K562 (cell line): ENCODE data around the gene WT1. TPM values are rescaled to one million over a fixed set of nuclear protein-coding genes. Genes with fewer than 3 reads are reported as not detected.

Source experiments
- ARHGAP35 ChIP-seq: fragments of 450-650 bp; IDR thresholded peaks from 2 replicates; pipeline ENCODE4 v1.6.1; 2018; ENCODE audit not compliant: partially characterized antibody
- ATF7 ChIP-seq: fragments of 450-650 bp; IDR thresholded peaks from 2 replicates; pipeline ENCODE4 v1.7.1; 2014; ENCODE audit warnings: mild to moderate bottlenecking, moderate library complexity
- BHLHE40 ChIP-seq: IDR thresholded peaks from 2 replicates; pipeline ENCODE4 v1.6.1; 2011; ENCODE audit warnings: low read length, improper control_type of control experiment
- DACH1 ChIP-seq: fragments of 450-650 bp; IDR thresholded peaks from 2 replicates; pipeline ENCODE4 v1.6.1; 2018; ENCODE audit not compliant: partially characterized antibody
- KDM4B ChIP-seq, 2 experiments: fragments of 450-650 bp in 1 of 2; sonication (generic) in 1 of 2; IDR thresholded peaks; 2 replicates each; pipeline ENCODE4 v1.6.1; 2016 to 2017; ENCODE audit warnings: borderline replicate concordance in 2 of 2, antibody characterized with exemption in 1 of 2, low read depth in 1 of 2, mild to moderate bottlenecking in 1 of 2
- RBM22 ChIP-seq: fragments of 200-400 bp; formaldehyde crosslinking; IDR thresholded peaks from 2 replicates; pipeline ENCODE4 v1.6.1; 2018; ENCODE audit warnings: low read length, low read depth; ENCODE audit not compliant: poor library complexity, severe bottlenecking
- SIN3A ChIP-seq, 2 experiments: fragments of 150-350 bp in 1 of 2; IDR thresholded peaks; 2 replicates each; pipeline ENCODE4 v1.6.1; 2011 to 2016; ENCODE audit warnings: borderline replicate concordance in 2 of 2, low read depth in 2 of 2, low read length in 2 of 2, mild to moderate bottlenecking in 2 of 2, moderate library complexity in 2 of 2; ENCODE audit not compliant: control insufficient read depth in 1 of 2
- SP1 ChIP-seq: sonication (generic); formaldehyde crosslinking; IDR thresholded peaks from 2 replicates; pipeline ENCODE4 v1.8.1; 2022; ENCODE audit warnings: mild to moderate bottlenecking, missing genetic modification reagents
- TEAD2 ChIP-seq: fragments of 450-650 bp; IDR thresholded peaks from 2 replicates; pipeline ENCODE4 v1.6.1; 2016; ENCODE audit warnings: missing genetic modification characterization, control low read depth, missing compliant biosample characterization
- ZBTB17 ChIP-seq: fragments of 450-650 bp; formaldehyde crosslinking; IDR thresholded peaks from 2 replicates; pipeline ENCODE4 v1.4.0; 2020; ENCODE audit warnings: mild to moderate bottlenecking
- ZNF12 ChIP-seq: sonication (generic); formaldehyde crosslinking; IDR thresholded peaks from 2 replicates; pipeline ENCODE4 v1.4.0; 2020; ENCODE audit warnings: mild to moderate bottlenecking, missing genetic modification reagents
- polyA plus RNA-seq, 8 experiments: library from polyadenylated mRNA; depleted of rRNA in 4 of 8; stranded (reverse) in 5 of 8; unstranded in 3 of 8; fragments of >200 nt; fragmentation: Nextera tagmentation in 2 of 8; fragmentation: Illumina TruSeq in 1 of 8; extraction: Ambion mirVana in 2 of 8; extraction: Trizol in 1 of 8; gene quantifications; 2 replicates each; pipeline versions ENCODE4 v1.2.1 to v1.2.3, GENCODE V29; 2011 to 2014; ENCODE audit warnings: inconsistent platforms in 1 of 8, missing spikeins in 1 of 8
- total RNA-seq, 7 experiments: library from RNA; depleted of rRNA in 6 of 7; stranded (reverse); fragments of >200 nt in 6 of 7; fragmentation: Illumina TruSeq in 2 of 7; extraction: Trizol in 2 of 7; gene quantifications; 2 replicates each; pipeline versions ENCODE4 v1.2.1 to v1.2.3, GENCODE V29; 2011 to 2021; ENCODE audit warnings: low replicate concordance in 1 of 7
- TF ChIP-seq, protein P1 (sequence below): conservative IDR thresholded peaks from 2 replicates; pipeline ENCODE4 v1.6.1; 2011; ENCODE audit warnings: low read depth, mild to moderate bottlenecking, low read length; ENCODE audit not compliant: control insufficient read depth
- TF ChIP-seq, protein P2 (sequence below): IDR thresholded peaks from 2 replicates; pipeline ENCODE4 v1.6.1; 2011; ENCODE audit not compliant: insufficient read length; ENCODE audit errors: extremely low read depth
- TF ChIP-seq, protein P3 (sequence below): IDR thresholded peaks from 2 replicates; pipeline ENCODE4 v1.6.1; 2012; ENCODE audit warnings: low read depth, low read length, improper control_type of control experiment, borderline replicate concordance
- TF ChIP-seq, protein P4 (sequence below), 3 experiments: fragments of 200-800 bp in 1 of 3; fragments of 250-450 bp in 1 of 3; fragments of 450-650 bp in 1 of 3; sonication (Bioruptor Pico) in 1 of 3; sonication (Bioruptor generic) in 1 of 3; formaldehyde crosslinking in 1 of 3; IDR thresholded peaks; 2 replicates each; pipeline versions ENCODE4 v1.6.1 to v1.8.0; 2016 to 2022; ENCODE audit warnings: mild to moderate bottlenecking in 2 of 3, missing genetic modification characterization in 2 of 3, missing compliant biosample characterization in 1 of 3, moderate library complexity in 1 of 3
- TF ChIP-seq, protein P5 (sequence below): fragments of 200-400 bp; formaldehyde crosslinking; IDR thresholded peaks from 2 replicates; pipeline ENCODE4 v1.6.1; 2017; ENCODE audit warnings: mild to moderate bottlenecking, low read depth, low read length, moderate library complexity

The WT1 gene
- total and polyA plus RNA-seq, 9 of the 15 experiments (the other 6 are each of a cell fraction or from before 2014, with no cell fraction given) = 7.1 to 33.8 (median 19.4) TPM

DNA sequence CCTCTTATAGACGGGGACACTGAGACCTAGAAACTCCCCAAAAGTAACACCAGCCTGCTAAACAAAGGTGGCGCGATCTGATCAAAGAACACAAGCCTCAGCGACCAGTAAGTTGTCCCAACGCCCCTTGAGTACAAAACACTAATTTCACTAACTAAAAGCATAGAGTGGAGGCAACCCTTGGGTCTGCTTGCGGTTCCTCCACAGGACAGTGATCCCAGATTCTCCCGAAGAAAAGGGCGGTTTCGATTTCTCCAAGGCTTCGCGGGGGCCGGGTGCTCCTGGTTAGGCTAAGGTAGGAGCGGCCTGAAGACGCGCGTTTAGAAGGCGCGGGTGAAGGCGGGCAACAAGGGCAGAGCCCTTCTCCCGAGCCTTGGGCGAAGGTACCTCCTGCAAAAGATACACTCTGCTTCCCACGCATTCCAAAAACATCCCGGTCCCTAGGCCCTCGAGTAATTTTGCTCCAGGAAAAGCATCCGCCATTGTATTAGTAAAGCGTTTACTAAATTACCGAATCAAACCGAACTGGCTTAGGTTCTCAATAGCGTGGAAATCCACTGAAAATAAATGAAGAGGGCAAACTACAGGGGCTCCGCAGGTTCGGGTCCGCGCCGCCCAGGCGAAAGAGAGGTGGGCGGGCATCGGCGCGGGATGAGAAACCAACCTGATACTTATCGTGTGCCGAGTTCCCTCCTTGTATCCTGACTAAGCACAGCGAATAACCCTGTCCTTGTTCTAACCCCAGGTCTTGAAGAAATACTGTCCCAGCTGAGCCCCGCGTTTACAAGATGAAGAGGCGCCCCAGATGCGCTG, 2.0 kb downstream of the WT1 start (continued):
- TF ChIP-seq, protein P1, sequence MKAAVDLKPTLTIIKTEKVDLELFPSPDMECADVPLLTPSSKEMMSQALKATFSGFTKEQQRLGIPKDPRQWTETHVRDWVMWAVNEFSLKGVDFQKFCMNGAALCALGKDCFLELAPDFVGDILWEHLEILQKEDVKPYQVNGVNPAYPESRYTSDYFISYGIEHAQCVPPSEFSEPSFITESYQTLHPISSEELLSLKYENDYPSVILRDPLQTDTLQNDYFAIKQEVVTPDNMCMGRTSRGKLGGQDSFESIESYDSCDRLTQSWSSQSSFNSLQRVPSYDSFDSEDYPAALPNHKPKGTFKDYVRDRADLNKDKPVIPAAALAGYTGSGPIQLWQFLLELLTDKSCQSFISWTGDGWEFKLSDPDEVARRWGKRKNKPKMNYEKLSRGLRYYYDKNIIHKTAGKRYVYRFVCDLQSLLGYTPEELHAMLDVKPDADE = no peak
- TF ChIP-seq RBM22 = no peak
- TF ChIP-seq ZBTB17 (CRISPR knock-in tag) = no peak
- no peak for TF ChIP-seq ARHGAP35
- TF ChIP-seq SIN3A (IDR thresholded peaks at IDR 0.05; ENCODE audit: borderline replicate concordance in 2 of 2, control insufficient read depth in 1 of 2, low read depth in 2 of 2, low read length in 2 of 2) = 0 out of 4 replicates have a peak, but pooled peaks of 1 of the 2 experiments have one; percentile 30
- TF ChIP-seq, protein P2, sequence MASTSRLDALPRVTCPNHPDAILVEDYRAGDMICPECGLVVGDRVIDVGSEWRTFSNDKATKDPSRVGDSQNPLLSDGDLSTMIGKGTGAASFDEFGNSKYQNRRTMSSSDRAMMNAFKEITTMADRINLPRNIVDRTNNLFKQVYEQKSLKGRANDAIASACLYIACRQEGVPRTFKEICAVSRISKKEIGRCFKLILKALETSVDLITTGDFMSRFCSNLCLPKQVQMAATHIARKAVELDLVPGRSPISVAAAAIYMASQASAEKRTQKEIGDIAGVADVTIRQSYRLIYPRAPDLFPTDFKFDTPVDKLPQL = no peak
- TF ChIP-seq KDM4B (IDR thresholded peaks at IDR 0.05; ENCODE audit: borderline replicate concordance in 2 of 2, low read depth in 1 of 2) = no peak
- TF ChIP-seq, protein P3, sequence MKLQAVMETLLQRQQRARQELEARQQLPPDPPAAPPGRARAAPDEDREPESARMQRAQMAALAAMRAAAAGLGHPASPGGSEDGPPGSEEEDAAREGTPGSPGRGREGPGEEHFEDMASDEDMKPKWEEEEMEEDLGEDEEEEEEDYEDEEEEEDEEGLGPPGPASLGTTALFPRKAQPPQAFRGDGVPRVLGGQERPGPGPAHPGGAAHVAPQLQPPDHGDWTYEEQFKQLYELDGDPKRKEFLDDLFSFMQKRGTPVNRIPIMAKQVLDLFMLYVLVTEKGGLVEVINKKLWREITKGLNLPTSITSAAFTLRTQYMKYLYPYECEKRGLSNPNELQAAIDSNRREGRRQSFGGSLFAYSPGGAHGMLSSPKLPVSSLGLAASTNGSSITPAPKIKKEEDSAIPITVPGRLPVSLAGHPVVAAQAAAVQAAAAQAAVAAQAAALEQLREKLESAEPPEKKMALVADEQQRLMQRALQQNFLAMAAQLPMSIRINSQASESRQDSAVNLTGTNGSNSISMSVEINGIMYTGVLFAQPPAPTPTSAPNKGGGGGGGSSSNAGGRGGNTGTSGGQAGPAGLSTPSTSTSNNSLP = no peak
- no peak for TF ChIP-seq TEAD2 (tag)
- TF ChIP-seq ZNF12 (CRISPR knock-in tag) = no peak
- TF ChIP-seq, protein P4, sequence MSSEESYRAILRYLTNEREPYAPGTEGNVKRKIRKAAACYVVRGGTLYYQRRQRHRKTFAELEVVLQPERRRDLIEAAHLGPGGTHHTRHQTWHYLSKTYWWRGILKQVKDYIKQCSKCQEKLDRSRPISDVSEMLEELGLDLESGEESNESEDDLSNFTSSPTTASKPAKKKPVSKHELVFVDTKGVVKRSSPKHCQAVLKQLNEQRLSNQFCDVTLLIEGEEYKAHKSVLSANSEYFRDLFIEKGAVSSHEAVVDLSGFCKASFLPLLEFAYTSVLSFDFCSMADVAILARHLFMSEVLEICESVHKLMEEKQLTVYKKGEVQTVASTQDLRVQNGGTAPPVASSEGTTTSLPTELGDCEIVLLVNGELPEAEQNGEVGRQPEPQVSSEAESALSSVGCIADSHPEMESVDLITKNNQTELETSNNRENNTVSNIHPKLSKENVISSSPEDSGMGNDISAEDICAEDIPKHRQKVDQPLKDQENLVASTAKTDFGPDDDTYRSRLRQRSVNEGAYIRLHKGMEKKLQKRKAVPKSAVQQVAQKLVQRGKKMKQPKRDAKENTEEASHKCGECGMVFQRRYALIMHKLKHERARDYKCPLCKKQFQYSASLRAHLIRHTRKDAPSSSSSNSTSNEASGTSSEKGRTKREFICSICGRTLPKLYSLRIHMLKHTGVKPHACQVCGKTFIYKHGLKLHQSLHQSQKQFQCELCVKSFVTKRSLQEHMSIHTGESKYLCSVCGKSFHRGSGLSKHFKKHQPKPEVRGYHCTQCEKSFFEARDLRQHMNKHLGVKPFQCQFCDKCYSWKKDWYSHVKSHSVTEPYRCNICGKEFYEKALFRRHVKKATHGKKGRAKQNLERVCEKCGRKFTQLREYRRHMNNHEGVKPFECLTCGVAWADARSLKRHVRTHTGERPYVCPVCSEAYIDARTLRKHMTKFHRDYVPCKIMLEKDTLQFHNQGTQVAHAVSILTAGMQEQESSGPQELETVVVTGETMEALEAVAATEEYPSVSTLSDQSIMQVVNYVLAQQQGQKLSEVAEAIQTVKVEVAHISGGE (CRISPR knock-in tag; IDR thresholded peaks at IDR 0.05) = no peak
- TF ChIP-seq DACH1 = no peak
- TF ChIP-seq SP1 (CRISPR knock-in tag) = no peak; the same call in 1 of the 2 replicates
- no peak for TF ChIP-seq BHLHE40
- TF ChIP-seq ATF7 = no peak
- TF ChIP-seq, protein P5, sequence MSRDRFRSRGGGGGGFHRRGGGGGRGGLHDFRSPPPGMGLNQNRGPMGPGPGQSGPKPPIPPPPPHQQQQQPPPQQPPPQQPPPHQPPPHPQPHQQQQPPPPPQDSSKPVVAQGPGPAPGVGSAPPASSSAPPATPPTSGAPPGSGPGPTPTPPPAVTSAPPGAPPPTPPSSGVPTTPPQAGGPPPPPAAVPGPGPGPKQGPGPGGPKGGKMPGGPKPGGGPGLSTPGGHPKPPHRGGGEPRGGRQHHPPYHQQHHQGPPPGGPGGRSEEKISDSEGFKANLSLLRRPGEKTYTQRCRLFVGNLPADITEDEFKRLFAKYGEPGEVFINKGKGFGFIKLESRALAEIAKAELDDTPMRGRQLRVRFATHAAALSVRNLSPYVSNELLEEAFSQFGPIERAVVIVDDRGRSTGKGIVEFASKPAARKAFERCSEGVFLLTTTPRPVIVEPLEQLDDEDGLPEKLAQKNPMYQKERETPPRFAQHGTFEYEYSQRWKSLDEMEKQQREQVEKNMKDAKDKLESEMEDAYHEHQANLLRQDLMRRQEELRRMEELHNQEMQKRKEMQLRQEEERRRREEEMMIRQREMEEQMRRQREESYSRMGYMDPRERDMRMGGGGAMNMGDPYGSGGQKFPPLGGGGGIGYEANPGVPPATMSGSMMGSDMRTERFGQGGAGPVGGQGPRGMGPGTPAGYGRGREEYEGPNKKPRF = no peak
